K562 (cell line): ENCODE results near the gene HKDC1. TPM values are rescaled to one million over a fixed set of nuclear protein-coding genes. Genes with fewer than 3 reads are reported as not detected.
A peak's percentile ranks its signal among the peaks of the same experiment; 100 is the strongest.

Experiments used
- ATAC-seq: fragments of 200-7000 bp; cut with Tn5 transposase; 3 replicates; pipeline ENCODE4 v1.9.1; 2020; ENCODE audit warnings: moderate library complexity
- BruUV-seq: library from RNA; stranded (reverse); fragments of 400-500 nt; replicated peaks from 2 replicates; lab custom pipeline; 2021; lab: Mats Ljungman, UMichigan
- CTCF ChIA-PET: fragments of 300-600 bp; formaldehyde crosslinking; extraction: SDS; loops from one replicate; lab custom pipeline; 2021; ENCODE audit warnings: low intra/inter-chr PET ratio; lab: Yijun Ruan, JAX
- POLR2A ChIA-PET: fragments of 300-600, 350-650 bp; sonication (Branson Sonifier 250); formaldehyde crosslinking; extraction: SDS; loops from one replicate; lab custom pipeline; 2021; ENCODE audit warnings: antibody characterized with exemption, inconsistent platforms; lab: Yijun Ruan, JAX
- DNase-seq, 4 experiments: peaks; one replicate each; pipeline versions ENCODE4 v3.0.0 to v3.0.0-alpha.2; 2011 to 2018; ENCODE audit warnings: low spot score in 3 of 4, mixed read lengths in 3 of 4; ENCODE audit errors: extremely low read depth in 1 of 4
- FAIRE-seq: peaks from 2 replicates; lab custom pipeline; 2011; peaks lifted over from hg19 to GRCh38; lab: Jason Lieb, UNC
- H2AFZ ChIP-seq: 2 replicates; pipeline ENCODE4 v1.6.0; 2011; ENCODE audit warnings: low read depth, low read length, control low read depth, inconsistent platforms
- H3K27ac ChIP-seq: fragments of 200-600 bp; 3 replicates; pipeline ENCODE4 v1.8.0; 2011; ENCODE audit warnings: low read depth, mild to moderate bottlenecking, control low read depth, inconsistent platforms, low read length, moderate library complexity, mixed read lengths; ENCODE audit errors: extremely low read depth
- H3K27me3 ChIP-seq, 2 experiments: fragments of 300-600 bp in 1 of 2; 2 replicates in 1 of 2; 3 replicates in 1 of 2; pipeline versions ENCODE4 v1.6.0 to v1.8.0; 2011; ENCODE audit warnings: inconsistent platforms in 2 of 2, low read length in 2 of 2, mild to moderate bottlenecking in 1 of 2, mixed read lengths in 1 of 2, moderate library complexity in 1 of 2; ENCODE audit not compliant: control insufficient read depth in 2 of 2, insufficient read depth in 2 of 2
- H3K36me3 ChIP-seq: fragments of 300-600 bp; 3 replicates; pipeline ENCODE4 v1.8.0; 2011; ENCODE audit warnings: mild to moderate bottlenecking, low read length, inconsistent platforms; ENCODE audit not compliant: control insufficient read depth, insufficient read depth
- H3K4me1 ChIP-seq, 2 experiments: fragments of 200-600 bp in 1 of 2; replicated peaks in 1 of 2; 2 replicates in 1 of 2; 3 replicates in 1 of 2; pipeline versions ENCODE4 v1.5.1 to v1.8.0; 2011; ENCODE audit warnings: inconsistent platforms in 2 of 2, low read length in 2 of 2, mild to moderate bottlenecking in 1 of 2, mixed read lengths in 1 of 2, moderate library complexity in 1 of 2; ENCODE audit not compliant: control insufficient read depth in 2 of 2, insufficient read depth in 2 of 2
- H3K4me2 ChIP-seq: 2 replicates; pipeline ENCODE4 v1.6.1; 2011; ENCODE audit warnings: low read length, control low read depth, inconsistent platforms, mixed read lengths; ENCODE audit not compliant: insufficient read depth
- H3K4me3 ChIP-seq: fragments of 200-600 bp; sonication (generic), shearing (Covaris generic); 2 replicates; pipeline ENCODE4 v1.5.1; 2016; ENCODE audit warnings: control low read depth, inconsistent platforms
- H3K79me2 ChIP-seq: fragments of 200-600 bp; 3 replicates; pipeline ENCODE4 v1.8.0; 2011; ENCODE audit warnings: low read length, inconsistent platforms; ENCODE audit not compliant: control insufficient read depth, insufficient read depth
- H3K9ac ChIP-seq, 2 experiments: 2 replicates each; pipeline versions ENCODE4 v1.6.0 to v1.6.1; 2011; ENCODE audit warnings: low read depth in 2 of 2, low read length in 2 of 2, control low read depth in 1 of 2, inconsistent platforms in 1 of 2, mild to moderate bottlenecking in 1 of 2, mixed read lengths in 1 of 2; ENCODE audit not compliant: insufficient read depth in 1 of 2
- H3K9me1 ChIP-seq: one replicate; pipeline ENCODE4 v1.6.0; 2011; ENCODE audit warnings: inconsistent platforms, mild to moderate bottlenecking, low read length, moderate library complexity; ENCODE audit not compliant: control insufficient read depth, insufficient read depth
- H3K9me3 ChIP-seq: replicated peaks from 2 replicates; pipeline ENCODE4 v1.5.1; 2011; ENCODE audit warnings: low read depth, low read length, inconsistent platforms; ENCODE audit not compliant: control insufficient read depth, insufficient read depth
- H4K20me1 ChIP-seq: replicated peaks from 2 replicates; pipeline ENCODE4 v1.6.1; 2011; ENCODE audit warnings: low read length, inconsistent platforms, mixed read lengths; ENCODE audit not compliant: control insufficient read depth, insufficient read depth
- ARID1B ChIP-seq: fragments of 450-650 bp; IDR thresholded peaks from 2 replicates; pipeline ENCODE4 v1.6.1; 2016; ENCODE audit warnings: antibody characterized with exemption, mild to moderate bottlenecking, inconsistent platforms
- CBFA2T2 ChIP-seq: fragments of 450-650 bp; conservative IDR thresholded peaks from 2 replicates; pipeline ENCODE4 v1.6.1; 2017; ENCODE audit warnings: mild to moderate bottlenecking
- CBFA2T3 ChIP-seq: fragments of 450-650 bp; IDR thresholded peaks from 2 replicates; pipeline ENCODE4 v1.6.1; 2017
- DACH1 ChIP-seq: fragments of 450-650 bp; IDR thresholded peaks from 2 replicates; pipeline ENCODE4 v1.6.1; 2018; ENCODE audit not compliant: partially characterized antibody
- E2F5 ChIP-seq: sonication (generic); formaldehyde crosslinking; IDR thresholded peaks from 2 replicates; pipeline ENCODE4 v1.8.0; 2022; ENCODE audit warnings: mild to moderate bottlenecking, missing genetic modification reagents
- HDGF ChIP-seq: fragments of 450-650 bp; IDR thresholded peaks from 2 replicates; pipeline ENCODE4 v1.6.1; 2016
- KAT8 ChIP-seq: fragments of 450-650 bp; IDR thresholded peaks from 2 replicates; pipeline ENCODE4 v1.6.1; 2016; ENCODE audit warnings: low read depth, mild to moderate bottlenecking
- MAFG ChIP-seq: fragments of 450-650 bp; conservative IDR thresholded peaks from 2 replicates; pipeline ENCODE4 v1.6.1; 2016; ENCODE audit warnings: missing genetic modification characterization, missing compliant biosample characterization
- MAX ChIP-seq: sonication (generic); formaldehyde crosslinking; IDR thresholded peaks from 2 replicates; pipeline ENCODE4 v1.9.0; 2022; ENCODE audit warnings: mild to moderate bottlenecking, missing genetic modification reagents
- NR4A1 ChIP-seq, 2 experiments: fragments of 250-450 bp in 1 of 2; fragments of 450-650 bp in 1 of 2; sonication (Bioruptor Pico) in 1 of 2; IDR thresholded peaks; 2 replicates each; pipeline versions ENCODE4 v1.4.0 to v1.6.1; 2016 to 2020; ENCODE audit warnings: mild to moderate bottlenecking in 2 of 2, missing compliant biosample characterization in 1 of 2, missing genetic modification characterization in 1 of 2, moderate library complexity in 1 of 2
- POLR3G ChIP-seq: IDR thresholded peaks from 2 replicates; pipeline ENCODE4 v1.6.1; 2011; ENCODE audit not compliant: insufficient read length, insufficient replicate concordance; ENCODE audit errors: extremely low read depth
- TAF7 ChIP-seq: fragments of 450-650 bp; IDR thresholded peaks from 2 replicates; pipeline ENCODE4 v1.6.1; 2016; ENCODE audit warnings: missing genetic modification characterization, missing compliant biosample characterization
- TAL1 ChIP-seq: fragments of 450-650 bp; IDR thresholded peaks from 2 replicates; pipeline ENCODE4 v1.6.1; 2016; ENCODE audit warnings: mild to moderate bottlenecking
- TCF3 ChIP-seq: sonication (generic); formaldehyde crosslinking; IDR thresholded peaks from 2 replicates; pipeline ENCODE4 v1.4.0; 2020; ENCODE audit warnings: mild to moderate bottlenecking, missing genetic modification reagents
- TFAP4 ChIP-seq: sonication (generic); formaldehyde crosslinking; IDR thresholded peaks from 2 replicates; pipeline ENCODE4 v1.8.0; 2022; ENCODE audit warnings: missing genetic modification reagents, mild to moderate bottlenecking, moderate library complexity, borderline replicate concordance
- ZEB2 ChIP-seq: fragments of 450-650 bp; IDR thresholded peaks from 2 replicates; pipeline ENCODE4 v1.6.1; 2016
- ZNF133 ChIP-seq: fragments of 250-450 bp; sonication (Bioruptor Pico); IDR thresholded peaks from 2 replicates; pipeline ENCODE4 v1.4.0; 2020; ENCODE audit warnings: mild to moderate bottlenecking
- ZNF224 ChIP-seq: sonication (generic); formaldehyde crosslinking; IDR thresholded peaks from 2 replicates; pipeline ENCODE4 v1.8.0; 2022; ENCODE audit warnings: mild to moderate bottlenecking, missing genetic modification reagents
- WGBS: fragments of 100-300 bp; shearing (Covaris generic); methylation state at CpG from one replicate; pipeline ENCODE4 v1.1.6; 2016; ENCODE audit warnings: low coverage, mixed read lengths; ENCODE audit not compliant: insufficient coverage; ENCODE audit errors: missing lambda C conversion rate; 5-methylcytosine and 5-hydroxymethylcytosine counted together
- in situ Hi-C: fragments of 300-500 bp; cut with MboI; formaldehyde crosslinking; loops from 4 replicates; pipeline ENCODE4 v1.15.0; 2018; ENCODE audit warnings: inconsistent platforms, mixed read lengths
- intact Hi-C: fragments of 100-400 bp; cut with micrococcal nuclease; formaldehyde crosslinking; loops from 2 replicates; pipeline ENCODE4 v1.14.2; 2022
- polyA plus RNA-seq, 8 experiments: library from polyadenylated mRNA; depleted of rRNA in 4 of 8; stranded (reverse) in 5 of 8; unstranded in 3 of 8; fragments of >200 nt; fragmentation: Nextera tagmentation in 2 of 8; fragmentation: Illumina TruSeq in 1 of 8; extraction: Ambion mirVana in 2 of 8; extraction: Trizol in 1 of 8; gene quantifications; 2 replicates each; pipeline versions ENCODE4 v1.2.1 to v1.2.3, GENCODE V29; 2011 to 2014; ENCODE audit warnings: inconsistent platforms in 1 of 8, missing spikeins in 1 of 8
- total RNA-seq, 7 experiments: library from RNA; depleted of rRNA in 6 of 7; stranded (reverse); fragments of >200 nt in 6 of 7; fragmentation: Illumina TruSeq in 2 of 7; extraction: Trizol in 2 of 7; gene quantifications; 2 replicates each; pipeline versions ENCODE4 v1.2.1 to v1.2.3, GENCODE V29; 2011 to 2021; ENCODE audit warnings: low replicate concordance in 1 of 7

Gene HKDC1
- total and polyA plus RNA-seq, 9 of the 15 experiments (the other 6 are each of a cell fraction or from before 2014, with no cell fraction given): 0.04 to 0.22 (median 0.11) TPM; not detected in 5

- Histone ChIP-seq H4K20me1 (no peaks in the 10 kb centered on the region), H3K4me3 (no peak overlapping the region), H3K27ac (no peak overlapping the region), H3K79me2 (no peaks in the 10 kb centered on the region), H3K4me2 (no peak overlapping the region), H2AFZ (no peak overlapping the region), H3K9me1 (no peaks in the 10 kb centered on the region), H3K4me1 (peaks cover 13 to 14% of the 10 kb centered on the region in 2 experiments; a peak in 4 of 5 replicates), H3K36me3 (no peaks in the 10 kb centered on the region), H3K9me3 (no peaks in the 10 kb centered on the region), H3K9ac (no peak overlapping the region), H3K27me3 (no peaks in the 10 kb centered on the region; a peak in 1 of 5 replicates)
- intact Hi-C loops (no loop called here), in situ Hi-C loops (no loop called here)
- FAIRE-seq: no peak
- no TSS peak for BruUV-seq
- CTCF ChIA-PET: no interaction called here
- TF ChIP-seq CBFA2T3 (peak; percentile 65), TAL1 (peak; percentile 60), DACH1 (peak; percentile 36), E2F5 (CRISPR knock-in tag) (no peak), ZNF133 (CRISPR knock-in tag) (no peak), TAF7 (no peak), HDGF (no peak), TCF3 (CRISPR knock-in tag) (peak; percentile 13; the same call in 1 of the 2 replicates), ZNF224 (CRISPR knock-in tag) (no peak), ZEB2 (no peak), MAFG (tag) (no peak), MAX (CRISPR knock-in tag) (no peak), POLR3G (no peak), KAT8 (no peak), ARID1B (peak; percentile 45; the same call in 1 of the 2 replicates), NR4A1 (CRISPR knock-in tag; IDR thresholded peaks at IDR 0.05) (no peak), NR4A1 (tag; IDR thresholded peaks at IDR 0.05) (no peak), CBFA2T2 (peak; percentile 25; the same call in 1 of the 2 replicates), TFAP4 (CRISPR knock-in tag) (no peak)
- peak in 3 of 4 experiments; percentile 39 to 66 (median 61) for DNase-seq
- peak; percentile 37 for ATAC-seq
- WGBS: 8% methylated on average over 3 of the region's 3 CpGs
- POLR2A ChIA-PET: interaction anchor here (0.6 to 2.2 kb wide), 4 partner anchors 9 to 25 kb away, joined by 3 to 9 read pairs (median 6); partner anchors contain the start of gene HK1
These were observed 72.3 kb downstream of the HKDC1 start for GRCh38 chr10:69292459-69292858.
